NCI-H345 (cell line): ENCODE data around the gene UNC13A.

ENCODE experiments used
- DNase-seq: peaks from one replicate; lab custom pipeline; 2025; lab: John Stamatoyannopoulos, UW

UNC13A gene

DNA sequence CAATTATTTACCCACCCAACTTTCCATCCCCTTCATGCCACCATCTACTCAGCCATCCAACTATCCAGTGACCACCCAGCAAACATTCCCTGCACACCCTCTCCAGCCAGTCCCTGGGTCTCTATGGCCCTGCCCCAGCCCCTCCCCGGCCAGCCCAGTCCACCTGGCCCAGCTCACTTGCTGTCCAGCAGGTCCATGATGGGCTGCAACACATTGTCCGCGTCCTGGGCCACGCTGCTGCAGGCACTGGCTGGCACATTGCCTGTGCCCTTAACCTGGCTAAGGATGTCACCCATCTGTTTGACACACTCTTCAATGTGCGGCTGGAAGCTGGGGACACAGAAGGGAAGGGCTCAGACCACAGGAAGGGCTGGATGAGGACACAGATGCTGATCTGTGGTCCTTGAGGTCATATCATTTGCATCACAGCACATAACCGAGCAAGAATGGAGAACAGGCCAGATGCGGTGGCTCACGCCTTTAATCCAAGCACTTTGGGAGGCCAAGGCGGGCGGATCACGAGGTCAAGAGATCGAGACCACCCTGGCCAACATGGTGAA, 61.6 kb downstream of the UNC13A start:
- no peak for DNase-seq

DNA sequence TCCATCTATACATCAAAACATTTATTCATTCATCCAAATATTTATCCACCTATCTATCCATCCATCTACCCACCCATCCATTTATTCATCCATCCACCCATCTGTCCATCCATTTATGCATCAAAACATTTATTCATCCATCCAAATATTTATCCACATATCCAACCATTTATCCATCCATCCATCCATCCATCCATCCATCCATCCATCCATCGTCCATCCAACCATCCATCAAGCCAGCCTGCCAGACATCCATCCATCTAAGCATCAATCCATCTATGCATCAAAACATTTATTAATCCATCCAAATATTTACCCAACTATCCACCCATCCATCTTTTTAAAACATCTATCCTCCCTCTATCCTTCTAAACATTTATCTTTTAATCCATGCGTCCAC, 62.2 kb downstream of the UNC13A start:
- DNase-seq = no peak

DNA sequence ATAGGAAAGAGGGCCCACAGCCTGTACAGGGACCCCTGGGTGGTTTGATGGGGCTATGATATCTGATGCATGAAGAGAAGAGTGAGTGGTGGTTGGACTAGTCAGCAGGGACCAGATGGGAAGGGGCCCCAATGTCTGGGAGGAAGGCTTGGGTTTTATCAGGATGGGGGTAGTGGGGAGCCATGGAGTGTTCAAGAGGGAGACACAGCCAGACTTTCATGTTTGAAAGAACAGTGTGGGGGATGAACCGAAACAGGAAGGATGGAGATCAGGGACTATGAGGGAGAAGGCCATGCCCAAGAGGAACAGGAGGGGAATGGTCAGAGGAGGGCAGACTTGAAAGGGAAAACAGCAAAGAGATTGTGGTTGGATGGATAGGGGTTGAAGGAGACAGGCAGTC, 63.1 kb downstream of the UNC13A start:
- no peak for DNase-seq

DNA sequence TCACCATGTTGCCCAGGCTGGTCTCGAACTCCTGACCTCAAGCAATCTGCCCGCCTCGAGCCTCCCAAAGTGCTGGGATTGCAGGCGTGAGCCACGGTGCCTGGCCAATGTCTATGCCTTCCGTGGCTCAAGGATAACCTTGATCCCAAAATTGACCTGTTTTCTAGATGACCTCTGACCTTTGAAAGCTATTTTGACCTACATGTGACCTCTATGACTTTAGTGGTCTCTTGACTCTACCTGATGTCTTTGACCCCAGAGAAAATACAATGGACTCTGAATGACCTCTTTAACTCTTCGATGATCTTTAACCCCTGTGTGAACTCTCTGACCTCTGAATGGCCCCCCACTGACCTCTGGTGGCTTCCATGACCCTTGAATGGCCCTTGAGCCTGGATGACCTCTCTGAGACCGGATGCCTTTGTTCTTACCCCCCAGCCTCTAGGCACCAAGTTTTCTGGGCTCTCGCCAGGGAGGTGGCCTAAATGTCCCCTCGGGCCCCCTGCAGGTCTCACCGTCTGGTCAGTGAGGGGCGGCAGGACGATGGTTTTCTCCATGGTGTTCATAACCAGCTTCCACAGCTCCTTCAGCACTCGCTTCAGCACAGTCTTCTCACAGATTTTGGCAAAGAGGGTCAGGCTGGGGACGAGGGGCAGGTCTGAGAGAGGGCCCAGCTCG, 63.7 kb downstream of the UNC13A start:
- no peak for DNase-seq

DNA sequence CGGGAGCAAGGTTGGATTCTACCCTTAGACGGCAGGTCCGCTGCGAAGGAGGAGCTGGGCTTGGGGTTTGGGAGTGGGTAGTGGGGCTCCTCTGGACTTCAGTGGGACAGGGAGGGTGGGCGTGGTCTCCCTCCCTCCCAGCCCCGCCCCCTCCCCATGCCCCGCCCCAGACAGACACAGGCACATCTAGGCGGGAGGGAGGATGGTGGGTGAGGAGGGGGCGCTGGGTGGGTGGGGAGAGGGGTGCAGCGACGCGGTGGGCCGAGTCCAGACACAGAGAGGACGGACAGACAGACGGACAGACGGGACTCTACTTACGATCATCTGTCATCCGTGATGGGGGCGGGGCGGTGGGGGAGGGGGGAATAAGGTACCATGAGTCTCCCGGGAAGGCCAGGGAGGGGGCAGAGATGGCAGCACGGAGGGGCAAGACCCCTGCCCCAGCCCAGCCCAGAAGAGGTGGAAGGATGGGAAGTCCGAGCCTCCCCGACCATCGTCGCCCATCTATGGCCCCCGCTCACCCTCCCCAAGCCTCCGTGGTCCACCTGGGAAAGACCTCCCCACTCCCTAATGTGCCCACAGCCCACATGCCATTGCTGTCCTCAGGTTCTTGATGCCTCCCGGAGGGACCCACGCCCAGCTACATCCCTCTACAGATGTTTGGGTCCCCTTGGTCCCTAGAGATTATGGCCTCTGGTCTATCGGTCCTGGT, 64.8 kb downstream of the UNC13A start:
- no peak for DNase-seq

DNA sequence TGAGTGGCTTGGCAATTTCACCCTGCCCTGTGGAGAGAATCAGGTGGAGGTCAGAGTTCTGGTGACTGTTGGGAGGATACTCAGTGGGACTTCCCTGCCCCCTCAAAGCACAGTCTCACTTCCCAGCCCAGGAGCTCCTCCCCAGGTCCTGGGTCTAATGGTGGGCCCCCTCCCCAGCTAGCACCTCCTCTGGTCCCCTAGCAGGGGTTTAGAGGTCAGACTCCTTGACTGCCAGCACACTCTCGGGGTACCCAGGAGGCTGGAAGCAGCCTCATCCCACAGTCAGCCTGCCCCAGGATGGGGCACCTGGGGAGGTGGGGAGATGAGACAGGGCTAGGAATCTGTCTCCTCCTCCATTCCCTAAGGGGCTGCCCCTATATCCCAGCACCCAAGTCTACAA, 67.5 kb downstream of the UNC13A start:
- no peak for DNase-seq

DNA sequence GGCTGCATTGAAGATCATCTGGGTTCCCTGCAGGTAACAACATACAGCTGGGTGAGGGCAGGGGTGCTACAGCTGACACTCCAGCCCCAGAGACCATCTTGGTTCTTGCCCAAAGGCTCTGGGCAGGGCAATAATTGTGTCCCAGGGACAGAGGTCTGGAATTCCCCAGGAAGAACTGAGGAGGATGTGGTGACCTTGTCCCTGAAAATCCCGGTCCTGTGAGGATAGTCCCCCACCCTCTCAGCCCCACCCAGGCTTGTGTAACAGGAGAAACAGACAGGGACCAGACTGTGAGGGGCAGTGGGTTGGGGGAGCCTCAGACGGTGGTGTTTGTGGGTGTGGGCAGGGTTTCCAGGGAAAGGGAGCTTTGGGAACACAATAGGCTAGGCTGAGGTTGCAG, 69.2 kb downstream of the UNC13A start:
- no peak for DNase-seq

DNA sequence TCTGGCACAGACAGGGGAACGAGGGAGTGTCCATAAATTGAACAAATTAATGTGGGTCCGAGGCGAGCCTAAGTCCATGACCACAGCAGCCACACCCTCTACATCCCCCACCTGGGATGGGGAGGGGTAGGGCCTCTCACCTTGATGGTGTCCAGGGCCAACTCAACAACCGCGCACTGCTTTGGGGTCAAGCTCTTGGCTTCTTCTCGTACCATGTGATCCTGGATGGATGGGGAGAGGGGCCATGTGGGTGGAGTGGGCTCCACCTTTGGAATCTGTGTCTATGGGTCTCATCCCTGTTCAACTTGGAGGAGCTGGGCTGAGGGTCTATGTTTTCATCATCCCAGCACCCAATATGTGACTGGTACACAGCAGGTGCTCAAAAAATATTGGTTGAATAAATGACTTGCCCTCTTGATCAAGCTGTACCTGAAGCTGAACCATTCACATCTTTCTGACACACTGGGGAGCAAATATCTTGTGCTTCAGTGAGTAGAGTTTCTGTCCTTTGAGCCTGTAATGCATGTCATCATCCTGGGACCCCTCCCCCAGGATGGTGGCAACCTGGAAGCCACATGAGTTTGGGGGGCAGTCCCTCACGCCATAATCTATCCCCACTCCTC, 69.8 kb downstream of the UNC13A start:
- no peak for DNase-seq

DNA sequence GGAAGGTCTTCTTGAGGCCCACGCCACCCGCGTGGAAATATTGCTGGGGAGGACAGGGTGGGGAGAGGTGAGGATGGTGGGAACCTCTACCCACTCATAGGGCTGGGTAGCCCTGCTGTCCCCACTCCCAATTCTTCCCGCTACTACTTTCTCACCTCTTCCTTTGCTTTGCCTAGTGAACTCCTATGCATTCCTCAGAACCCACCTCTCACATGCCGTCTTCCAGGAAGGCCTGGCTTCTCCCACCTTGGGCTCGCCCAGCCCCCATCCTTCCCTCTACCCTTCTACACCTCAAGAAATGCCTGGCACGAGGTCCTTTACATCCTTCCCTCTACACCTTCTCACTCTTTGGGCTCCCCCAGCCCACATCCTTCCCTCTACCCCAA, 70.4 kb downstream of the UNC13A start:
- no peak for DNase-seq

DNA sequence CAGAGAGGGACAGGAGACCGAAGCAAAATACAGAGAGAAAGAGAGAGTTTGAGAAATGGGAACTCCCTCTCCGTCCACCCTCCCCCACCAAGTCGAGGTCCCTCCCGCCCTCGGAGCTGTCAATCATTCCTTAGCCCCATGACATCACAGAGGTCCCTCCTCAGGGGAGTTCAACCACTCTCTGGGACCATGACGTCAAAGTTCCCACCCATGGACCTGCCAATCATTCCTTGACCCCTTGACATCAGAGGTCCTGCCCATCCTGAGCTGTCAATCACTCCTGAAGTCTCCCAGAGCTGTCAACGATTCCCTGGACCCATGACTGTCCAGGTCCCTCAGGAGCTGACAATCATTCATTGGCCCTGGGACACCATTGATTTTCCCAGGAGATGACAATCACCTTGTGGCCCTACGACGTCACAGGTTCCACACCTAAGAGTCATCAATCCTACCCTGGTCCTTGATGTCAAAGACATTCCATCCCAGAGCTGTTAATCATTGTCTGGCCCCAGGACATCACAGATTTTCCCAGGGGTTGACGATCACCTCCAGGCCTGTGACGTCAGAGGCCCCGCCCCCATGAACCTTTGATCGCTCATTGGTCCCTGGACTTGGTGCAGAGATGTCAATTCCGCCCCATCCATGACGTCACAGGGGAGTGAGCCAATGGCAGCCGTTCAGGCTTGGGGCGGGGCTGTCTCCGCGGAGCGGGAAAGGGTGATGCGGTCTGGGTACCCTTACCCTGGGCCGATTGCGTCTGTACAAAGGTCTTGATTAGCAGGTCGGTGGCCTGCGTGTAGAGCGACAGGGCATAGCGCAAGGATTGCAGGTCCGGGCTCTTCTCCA, 71.0 kb downstream of the UNC13A start:
- no peak for DNase-seq

DNA sequence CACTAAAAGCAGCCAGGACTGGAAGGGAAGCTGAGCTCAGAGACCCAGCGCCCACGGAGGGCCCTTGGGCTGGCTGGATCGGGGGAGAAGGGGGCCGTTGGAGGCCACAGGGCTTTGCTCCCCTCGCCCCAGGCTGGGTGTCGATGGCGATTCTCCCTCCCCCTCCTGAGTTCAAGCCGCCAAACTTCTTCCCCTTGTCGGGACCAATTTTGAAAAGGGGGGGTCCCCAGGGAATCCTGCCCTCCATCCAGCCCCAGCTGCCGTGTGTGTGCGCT, 71.5 kb downstream of the UNC13A start:
- DNase-seq = no peak

DNA sequence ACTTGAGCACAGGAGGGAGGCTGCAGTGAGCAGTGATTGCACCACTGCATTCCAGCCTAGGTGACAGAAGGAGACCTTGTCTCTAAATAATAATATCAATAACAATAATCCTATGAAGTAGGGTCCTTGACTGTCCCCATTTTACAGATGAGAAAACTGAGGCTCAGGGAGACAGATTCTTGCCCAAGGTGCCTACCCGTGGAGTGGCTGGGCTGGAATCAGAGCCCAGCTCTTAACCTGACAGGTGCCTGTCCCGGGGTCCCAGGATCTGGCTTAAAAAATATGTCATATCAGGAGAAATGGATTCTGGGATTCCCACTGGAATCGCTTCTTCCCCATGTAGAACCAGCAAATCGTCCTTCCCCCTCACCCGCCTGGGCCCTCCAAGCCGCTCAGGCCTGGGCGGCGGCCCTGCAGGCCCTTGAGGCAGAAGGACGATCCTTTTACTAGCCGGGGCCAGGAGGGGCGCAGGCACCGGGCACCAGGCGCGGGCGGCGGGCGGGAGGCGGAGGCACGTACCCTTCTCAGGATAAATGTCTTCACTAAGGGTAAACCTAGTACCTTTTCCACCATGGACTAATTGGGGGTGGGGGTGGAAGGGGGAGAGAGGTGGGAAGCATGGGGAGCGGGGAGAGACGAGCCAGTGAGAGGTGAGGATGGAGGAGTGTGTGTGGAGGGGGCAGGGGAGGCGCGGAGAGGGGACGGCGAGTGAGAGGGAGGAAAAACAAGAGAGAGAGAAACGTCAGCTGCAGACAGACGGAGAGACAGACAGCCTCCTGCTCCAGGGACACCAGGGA, 72.1 kb downstream of the UNC13A start:
- DNase-seq = no peak

DNA sequence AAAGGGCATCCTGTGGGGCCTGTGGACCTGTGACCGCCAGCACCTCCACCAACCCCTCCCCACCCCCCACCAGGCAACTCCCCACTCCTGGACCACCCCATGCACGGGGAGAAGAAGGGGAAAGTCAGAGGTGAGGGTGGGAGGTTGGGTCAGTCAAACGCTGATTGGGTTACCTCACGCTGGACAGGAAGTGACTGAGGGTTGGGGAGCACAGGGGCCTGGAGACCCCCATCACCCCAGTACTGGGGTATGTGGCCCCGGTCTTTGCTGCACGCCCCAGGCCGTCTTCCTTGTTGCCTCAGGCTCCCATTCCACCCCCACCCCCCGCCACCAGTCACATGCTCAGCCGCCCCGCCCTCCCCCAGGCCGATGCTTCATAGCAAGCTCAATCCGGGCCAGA, 73.7 kb downstream of the UNC13A start:
- DNase-seq = no peak

DNA sequence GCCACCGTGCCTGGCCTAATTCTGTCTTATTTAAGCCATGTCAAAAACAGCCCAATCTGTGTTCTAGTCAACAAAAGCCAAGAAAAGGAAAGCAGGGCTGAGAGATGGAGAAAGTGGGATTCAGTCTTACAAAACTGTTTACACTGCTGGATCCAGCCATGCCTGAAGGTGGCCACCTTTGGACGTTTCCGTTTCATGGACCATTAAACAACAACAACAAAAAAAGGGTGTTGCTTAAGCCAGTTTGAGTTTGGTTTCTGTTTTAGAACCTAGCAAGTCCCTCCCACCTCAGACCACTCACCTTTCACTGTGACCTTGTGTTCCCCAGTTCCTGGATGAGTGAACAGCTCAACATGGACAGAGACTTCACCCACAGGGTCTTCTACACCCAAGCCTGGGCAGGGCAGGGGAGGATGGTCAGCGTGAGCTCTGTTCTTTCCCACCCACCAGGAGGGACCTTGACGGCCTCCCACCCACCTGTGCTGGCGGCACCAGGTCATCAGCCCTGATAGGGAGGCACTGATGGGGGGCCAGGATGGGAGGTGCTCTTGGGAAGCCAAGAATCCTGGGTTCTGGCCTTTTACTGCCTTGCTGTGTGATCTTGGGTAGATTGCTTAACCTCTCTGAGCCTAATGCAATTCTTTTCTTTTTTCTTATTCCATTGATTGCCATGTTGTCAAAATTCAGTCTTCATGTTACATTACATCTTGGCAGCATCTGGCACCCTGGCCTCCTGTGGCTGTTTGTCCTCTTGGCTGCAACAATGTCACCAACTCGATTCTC, 76.5 kb downstream of the UNC13A start:
- DNase-seq = no peak

DNA sequence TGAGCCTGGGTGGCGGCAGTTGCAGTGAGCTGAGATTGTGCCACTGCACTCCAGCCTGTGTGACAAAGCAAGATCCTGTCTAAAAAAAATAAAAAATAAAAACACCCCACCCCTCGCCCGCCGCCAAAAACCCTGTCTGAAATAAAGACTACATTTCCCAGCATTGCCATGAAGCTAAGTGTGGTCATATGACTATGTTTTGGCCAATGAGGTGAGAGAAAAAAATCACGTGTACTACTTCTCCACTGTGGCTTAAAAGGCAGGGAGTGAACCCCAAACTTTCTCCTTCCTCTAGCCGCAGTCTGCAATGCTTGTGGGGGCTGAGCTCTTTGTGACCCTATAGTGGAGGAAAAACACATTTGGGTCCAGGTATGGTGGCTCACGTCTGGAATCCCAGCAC, 77.8 kb downstream of the UNC13A start:
- DNase-seq = no peak

DNA sequence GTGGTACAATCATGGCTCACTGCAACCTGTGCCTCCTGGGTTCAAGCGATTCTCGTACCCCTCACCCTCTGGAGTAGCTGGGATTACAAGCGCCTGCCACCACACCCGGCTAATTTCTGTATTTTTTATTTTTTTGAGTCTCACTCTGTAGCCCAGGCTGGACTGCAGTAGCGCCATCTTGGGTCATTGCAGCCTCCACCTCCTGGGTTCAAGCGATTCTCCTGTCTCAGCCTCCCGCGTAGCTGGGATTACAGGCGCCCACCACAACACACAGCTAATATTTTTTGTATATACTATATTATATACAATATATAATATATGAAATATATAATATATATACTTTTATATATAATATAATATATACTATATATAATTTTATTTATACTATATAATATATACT, 80.2 kb downstream of the UNC13A start:
- no peak for DNase-seq

DNA sequence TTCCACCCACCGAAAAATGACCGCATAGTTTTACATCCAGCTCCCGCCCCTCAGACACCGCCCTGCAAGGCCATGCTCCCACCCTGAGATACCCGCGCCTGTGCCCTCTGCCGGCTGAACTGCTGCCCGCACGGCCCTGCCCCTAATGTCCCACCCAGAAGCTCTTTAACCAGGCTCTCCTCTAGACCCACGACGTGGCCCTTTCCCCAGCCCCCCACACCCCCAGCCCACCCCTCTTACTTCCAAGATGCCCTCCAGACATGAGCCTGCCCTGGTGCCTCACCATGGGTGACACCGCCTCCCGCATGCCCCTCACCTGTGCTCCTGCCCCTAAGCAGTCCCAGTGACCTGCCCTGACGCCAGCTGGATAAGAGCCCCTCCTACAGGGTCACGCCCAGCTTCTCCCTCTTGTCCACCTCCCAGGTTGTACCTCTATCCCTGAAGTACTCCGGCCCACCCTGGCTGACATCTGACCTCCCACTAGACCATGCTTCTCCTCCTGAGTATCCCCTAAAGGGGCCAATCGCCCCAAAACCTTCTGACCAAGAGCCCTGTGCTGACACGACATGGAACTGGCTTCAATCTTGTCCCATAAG, 81.5 kb downstream of the UNC13A start:
- no peak for DNase-seq

DNA sequence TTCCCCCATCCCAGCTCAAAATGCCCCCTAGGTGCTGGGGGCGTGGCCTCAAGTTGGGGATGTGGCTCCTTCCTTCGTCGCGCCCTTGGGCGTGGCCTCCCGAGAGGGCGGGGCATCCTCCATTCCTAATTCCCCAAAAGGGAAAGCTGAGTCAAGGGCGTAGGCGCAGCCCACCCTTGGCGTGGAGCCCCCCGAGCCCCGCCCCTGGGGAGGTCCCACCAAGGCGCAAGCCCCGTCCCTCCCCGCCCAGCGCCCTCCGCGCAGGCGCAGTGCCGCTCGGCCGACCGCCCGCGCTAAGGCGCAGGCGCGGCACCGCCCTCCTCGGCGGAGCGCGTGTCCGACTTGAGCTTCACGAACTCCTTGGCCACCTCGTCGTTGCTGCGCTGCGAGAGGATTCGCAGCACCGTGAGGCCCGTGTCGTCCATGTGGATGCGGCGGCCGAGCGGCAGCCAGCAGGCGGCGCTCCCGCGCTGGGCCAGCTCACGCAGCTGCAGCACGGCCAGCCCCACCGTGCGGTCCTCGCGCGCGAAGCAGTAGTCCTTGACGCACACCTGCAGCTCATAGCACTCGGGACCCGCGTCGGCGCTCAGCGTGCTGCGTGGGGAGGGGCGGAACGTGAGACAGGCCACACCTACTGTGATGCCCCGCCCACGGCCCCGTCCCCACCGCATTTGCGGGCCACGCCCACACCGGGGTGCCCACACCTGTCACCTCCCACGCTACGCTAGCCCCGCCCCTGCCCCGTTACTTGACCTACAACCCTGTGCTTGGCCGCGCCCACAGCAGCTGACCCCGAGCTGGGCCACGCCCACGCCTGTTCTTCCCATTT, 82.2 kb downstream of the UNC13A start:
- DNase-seq = peak; percentile 85

DNA sequence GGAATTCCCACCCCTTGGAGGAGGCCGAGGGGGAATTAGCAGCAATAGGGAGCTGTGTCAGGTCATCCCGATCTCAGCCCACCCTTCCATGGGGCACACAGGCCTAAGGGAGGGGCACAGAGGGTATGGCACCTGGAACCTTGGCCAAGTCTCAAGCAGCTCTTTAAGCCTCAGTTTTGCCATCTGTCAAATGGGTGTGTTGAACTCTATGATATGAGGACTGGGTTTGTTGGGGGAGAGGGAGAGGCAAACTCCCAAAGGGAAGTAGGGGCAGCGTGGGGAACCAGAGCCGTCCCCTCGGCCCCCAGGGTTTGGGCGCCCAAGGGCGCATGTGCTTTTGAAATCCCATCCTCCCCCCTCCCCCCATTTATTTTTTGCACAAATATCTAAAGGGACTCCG, 83.0 kb downstream of the UNC13A start:
- no peak for DNase-seq
